GM18519 (cell line): ENCODE results near the gene DCAF7.
A peak's percentile ranks its signal among the peaks of the same experiment; 100 is the strongest.

Experiments used
- ATAC-seq: cut with Tn5 transposase; IDR thresholded peaks from one replicate; pipeline ENCODE4 v1.9.1; 2021; ENCODE audit warnings: mild to moderate bottlenecking, moderate library complexity; ENCODE audit not compliant: unreplicated experiment, low FRiP score

DCAF7 gene, protein sequence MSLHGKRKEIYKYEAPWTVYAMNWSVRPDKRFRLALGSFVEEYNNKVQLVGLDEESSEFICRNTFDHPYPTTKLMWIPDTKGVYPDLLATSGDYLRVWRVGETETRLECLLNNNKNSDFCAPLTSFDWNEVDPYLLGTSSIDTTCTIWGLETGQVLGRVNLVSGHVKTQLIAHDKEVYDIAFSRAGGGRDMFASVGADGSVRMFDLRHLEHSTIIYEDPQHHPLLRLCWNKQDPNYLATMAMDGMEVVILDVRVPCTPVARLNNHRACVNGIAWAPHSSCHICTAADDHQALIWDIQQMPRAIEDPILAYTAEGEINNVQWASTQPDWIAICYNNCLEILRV

DNA sequence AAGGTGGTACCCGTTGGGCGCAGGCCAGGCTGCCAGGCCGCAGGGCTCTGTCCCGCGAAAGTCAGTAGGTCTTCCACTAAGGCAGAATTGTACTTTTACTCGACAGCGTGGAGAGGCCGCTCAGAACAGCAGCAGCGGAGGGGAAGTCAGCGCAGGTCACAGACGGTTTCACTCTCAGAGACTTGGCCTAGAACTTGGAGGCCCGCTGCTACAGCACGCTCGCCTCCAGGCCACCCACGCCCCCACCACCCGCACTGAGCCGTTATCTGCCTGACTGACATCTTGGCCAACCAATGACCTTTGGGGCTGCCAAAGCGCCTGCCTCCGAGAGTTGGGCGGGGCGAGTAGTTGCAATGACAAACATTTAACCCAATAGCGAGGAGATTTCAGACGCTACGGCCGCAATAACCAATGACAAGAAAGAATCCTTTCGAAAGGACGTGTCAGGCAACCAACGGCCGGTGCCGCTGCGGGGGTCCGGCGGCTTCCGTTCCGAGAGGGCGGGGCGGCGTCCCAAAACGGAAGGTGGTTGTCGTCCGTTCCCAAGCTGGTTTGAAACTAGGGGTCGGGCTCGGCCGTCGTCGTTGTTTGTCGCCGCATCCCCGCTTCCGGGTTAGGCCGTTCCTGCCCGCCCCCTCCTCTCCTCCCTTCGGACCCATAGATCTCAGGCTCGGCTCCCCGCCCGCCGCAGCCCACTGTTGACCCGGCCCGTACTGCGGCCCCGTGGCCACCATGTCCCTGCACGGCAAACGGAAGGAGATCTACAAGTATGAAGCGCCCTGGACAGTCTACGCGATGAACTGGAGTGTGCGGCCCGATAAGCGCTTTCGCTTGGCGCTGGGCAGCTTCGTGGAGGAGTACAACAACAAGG lies at the start of gene DCAF7:
TSS of gene DCAF7 (plus strand) at position 532 of the 871 bp plus-strand sequence. CDS start at position 733, 201 bp downstream.
- ATAC-seq: peak; percentile 91

DNA sequence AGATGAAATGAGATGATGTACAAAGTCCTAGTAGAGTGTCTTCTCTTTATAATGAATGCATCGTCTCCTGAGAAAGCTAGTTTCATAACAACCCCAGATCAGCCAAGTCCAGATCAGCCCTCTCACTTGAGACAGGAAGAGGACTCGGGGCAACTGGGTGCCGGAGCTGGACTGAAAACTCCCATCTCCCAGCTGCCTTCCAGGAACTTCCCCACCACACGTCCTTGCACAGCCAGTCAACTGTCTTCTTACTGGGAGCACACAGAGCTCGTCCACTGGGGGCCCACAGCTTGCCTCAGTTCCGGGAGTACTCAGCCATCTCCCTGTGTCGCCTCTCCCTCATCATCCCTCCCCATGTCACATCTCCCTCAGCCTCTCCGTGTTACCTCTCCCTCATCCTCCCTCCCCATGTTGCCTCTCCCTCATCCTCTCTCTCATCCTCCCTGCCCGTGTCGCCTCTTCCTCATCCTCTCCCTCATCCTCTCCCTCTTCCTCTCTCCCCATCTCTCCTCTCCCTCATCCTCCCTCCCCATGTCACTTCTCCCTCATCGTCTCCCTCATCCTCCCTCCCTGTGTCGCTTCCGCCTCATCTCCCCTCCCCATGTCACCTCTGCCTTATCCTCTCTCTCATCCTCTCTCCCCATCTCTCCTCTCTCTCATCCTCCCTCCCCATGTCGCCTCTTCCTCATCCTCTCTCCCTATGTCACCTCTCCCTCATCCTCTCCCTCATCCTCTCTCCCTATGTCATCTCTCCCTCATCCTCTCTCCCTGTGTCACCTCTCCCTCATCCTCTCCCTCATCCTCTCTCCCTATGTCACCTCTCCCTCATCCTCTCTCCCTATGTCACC lies 49.5 kb upstream of the DCAF7 start:
- ATAC-seq: no peak

DNA sequence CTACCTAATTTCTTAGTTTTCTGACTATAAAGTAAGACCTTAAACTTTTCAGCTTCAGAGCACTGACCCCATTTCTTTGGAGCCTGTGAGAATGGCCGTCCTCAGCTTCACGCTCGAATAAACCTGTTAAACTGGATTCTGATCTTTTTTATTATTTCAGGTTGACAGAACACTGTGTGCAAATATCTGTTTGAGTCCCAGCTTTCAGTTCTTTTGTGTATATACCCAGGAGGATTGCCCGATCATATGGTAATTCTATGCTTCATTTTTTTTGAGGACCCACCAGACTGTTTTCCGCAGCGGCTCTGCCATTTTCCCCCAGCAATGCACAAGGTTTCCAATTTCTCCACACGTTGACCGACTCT lies 47.0 kb upstream of the DCAF7 start:
- ATAC-seq: no peak

DNA sequence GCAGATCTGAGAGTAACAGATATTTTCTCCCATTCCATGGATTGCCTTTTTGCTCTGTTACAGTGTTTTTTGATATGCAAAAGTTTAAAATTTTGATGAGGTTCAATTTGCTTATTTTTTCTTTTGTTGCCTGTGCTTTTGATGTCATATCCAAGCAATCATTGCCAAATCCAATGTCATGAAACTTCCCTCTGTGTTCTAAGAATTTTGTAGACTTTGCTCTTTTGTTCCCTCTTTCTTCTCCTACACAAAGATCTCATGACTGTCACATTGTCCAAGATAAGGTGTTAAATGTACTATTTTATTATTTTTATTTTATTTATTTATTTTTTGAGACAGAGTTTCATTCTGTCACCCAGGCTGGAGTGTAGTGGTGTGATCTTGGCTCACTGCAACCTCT lies 46.0 kb upstream of the DCAF7 start:
- no peak for ATAC-seq

DNA sequence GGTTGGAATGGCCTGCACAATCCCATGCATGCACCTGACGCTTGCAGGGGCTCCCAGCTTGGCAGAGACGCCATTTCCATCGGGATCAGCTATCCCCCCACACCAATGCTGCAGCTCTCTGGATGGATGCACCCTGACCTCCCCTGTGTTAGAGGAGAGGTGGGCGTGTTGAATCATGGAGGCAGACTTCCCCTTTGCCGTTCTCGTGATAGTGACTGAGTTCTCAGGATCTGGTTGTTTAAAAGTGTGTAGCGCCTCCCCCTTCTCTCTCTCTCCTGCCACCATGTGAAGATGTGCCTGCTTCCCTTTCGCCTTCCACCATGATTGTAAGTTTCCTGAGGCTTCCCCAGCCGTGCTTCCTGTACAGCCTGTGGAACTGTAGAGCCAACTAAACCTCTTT lies 44.9 kb upstream of the DCAF7 start:
- no peak for ATAC-seq

DNA sequence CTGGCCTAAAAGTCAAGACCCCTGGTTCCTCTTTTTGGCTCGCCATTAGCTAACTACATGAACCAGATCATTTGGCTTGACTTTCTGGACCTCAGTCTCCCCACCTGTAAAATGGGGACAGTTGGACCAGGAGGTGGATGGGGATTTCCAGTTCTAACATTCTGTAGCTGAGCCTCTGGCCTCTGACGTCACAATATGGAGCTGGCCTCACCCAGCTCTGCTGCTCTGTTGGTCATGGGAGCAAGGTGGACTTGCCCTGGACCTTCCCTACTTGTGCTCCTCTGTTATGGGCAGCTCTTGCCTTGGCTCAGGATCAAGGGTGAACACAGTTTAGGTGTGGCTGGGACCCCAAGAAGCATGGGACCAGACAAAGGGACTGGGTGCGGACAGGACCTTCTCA lies 43.6 kb upstream of the DCAF7 start:
- ATAC-seq: no peak

DNA sequence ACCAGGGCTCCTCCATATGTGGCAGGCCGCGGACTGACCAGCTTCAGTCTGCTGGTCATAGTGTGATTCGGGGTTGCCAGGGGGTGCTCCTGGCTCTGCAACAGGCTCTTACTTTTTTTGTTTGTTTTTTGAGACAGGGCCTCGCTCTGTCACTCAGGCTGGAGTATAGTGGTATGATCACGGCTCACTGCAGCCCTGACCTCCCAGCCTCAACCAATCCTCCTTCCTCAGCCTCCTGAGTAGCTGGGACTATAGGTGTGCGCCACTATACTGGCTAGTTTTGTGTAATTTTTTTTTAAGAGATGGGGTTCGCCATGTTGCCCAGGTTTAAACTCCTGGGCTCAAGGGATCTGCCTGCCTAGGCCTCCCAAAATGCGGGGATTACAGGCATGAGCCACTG lies 38.9 kb upstream of the DCAF7 start:
- no peak for ATAC-seq

DNA sequence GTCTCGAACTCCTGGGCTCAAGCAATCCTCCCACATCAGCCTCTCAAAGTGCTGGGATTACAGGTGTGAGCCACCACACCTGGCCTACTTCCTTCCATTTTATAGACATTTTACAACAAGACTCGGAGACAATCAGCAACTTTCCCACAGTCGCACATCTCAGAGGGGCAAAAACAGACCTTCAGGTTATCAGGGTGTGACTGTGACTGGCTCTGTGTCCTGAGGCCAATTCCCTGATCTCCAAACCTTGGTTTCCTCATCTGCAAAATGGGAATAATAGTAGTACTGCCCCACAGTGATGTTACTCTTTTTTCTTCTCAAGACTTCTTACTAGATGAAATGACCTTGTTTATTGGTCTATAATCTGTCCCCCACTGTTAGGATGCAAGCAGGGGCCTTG lies 37.9 kb upstream of the DCAF7 start:
- no peak for ATAC-seq

DNA sequence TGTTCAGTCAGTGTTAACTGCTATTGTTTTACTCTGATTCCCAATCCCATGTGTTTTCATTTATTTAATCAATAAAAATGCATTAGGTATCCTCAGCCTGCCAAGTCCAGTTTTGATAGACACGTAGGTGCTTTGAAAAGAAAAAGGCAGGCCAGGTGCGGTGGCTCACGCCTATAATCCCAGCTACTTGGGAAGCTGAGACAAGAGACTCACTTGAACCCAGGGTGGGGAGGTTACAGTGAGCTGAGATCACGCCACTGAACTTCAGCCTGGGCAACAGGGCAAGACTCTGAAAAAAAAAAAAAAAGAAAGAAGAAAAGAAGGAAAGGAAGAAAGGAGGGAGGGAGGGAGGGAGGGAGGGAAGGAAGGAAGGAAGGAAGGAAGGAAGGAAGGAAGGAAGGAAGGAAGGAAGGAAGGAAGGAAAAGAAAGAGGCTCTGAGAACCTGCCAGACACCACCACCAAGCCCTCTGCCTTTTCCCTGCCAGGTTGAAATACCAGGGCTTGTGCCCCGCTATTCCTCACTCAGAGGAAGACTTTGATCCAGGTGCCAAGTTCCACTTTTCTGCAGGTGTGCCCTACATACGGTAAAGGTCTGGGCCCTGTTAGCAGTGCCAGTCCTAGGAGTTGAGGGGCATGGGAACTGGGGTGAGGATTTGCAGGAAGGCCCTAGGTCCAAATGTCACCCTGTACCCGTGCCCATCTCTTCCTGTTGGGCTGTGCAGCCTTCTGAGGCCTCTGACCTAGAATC lies 37.2 kb upstream of the DCAF7 start:
- no peak for ATAC-seq

DNA sequence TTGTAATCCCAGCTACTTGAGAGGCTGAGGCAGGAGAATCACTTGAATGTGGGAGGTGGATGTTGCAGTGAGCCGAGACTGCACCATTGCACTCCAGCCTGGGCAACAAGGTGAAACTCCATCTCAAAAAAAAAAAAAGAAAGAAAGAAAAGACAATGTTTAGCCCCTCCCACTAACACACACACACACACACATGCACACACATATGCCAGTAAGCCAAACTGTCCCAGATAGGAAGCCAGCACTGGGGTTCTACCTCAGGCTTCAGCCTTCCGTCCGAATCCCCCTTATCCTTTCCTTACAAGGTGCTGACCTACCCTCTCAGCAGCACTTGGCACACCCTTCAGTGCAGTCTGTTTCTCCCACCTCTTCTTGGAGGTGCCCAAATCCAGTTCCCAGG lies 35.8 kb upstream of the DCAF7 start:
- no peak for ATAC-seq

DNA sequence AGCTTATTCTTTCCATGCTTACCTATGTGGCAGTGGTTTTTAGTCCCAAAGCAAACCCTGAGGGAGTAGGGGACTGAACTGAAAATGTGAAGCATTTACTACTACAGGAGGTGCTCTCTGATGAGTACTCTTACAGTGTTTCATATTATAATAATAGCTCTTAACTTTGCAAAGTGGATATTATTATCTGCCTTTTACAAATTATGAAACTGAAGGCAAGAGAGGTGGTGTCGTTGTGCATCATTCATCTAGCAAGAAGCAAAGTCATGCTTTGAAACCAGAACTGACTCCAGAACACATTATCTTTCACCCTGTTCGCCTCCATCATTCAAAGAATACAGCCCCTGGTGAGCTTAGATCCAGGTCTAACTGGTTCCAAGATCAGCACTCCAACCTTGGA lies 35.3 kb upstream of the DCAF7 start:
- peak; percentile 56 for ATAC-seq

DNA sequence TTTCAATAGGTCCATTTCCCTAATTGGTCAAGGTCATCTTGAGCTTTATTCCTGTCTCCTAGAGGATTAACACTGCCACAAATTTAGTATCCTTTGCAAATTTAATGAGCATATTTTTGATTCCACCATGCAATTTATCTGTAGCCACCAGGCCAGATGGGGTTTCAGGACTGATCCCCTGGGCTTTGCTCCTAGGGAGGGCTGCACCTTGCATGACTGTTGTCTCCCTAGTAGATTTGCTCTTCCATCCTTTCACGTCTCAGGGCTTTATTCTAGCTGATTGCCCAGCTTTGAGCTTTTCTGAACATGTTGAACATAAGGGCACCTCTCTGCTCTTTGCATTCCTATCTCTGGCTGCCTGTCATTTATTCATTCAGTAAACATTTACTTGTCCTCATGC lies 34.9 kb upstream of the DCAF7 start:
- ATAC-seq: no peak

DNA sequence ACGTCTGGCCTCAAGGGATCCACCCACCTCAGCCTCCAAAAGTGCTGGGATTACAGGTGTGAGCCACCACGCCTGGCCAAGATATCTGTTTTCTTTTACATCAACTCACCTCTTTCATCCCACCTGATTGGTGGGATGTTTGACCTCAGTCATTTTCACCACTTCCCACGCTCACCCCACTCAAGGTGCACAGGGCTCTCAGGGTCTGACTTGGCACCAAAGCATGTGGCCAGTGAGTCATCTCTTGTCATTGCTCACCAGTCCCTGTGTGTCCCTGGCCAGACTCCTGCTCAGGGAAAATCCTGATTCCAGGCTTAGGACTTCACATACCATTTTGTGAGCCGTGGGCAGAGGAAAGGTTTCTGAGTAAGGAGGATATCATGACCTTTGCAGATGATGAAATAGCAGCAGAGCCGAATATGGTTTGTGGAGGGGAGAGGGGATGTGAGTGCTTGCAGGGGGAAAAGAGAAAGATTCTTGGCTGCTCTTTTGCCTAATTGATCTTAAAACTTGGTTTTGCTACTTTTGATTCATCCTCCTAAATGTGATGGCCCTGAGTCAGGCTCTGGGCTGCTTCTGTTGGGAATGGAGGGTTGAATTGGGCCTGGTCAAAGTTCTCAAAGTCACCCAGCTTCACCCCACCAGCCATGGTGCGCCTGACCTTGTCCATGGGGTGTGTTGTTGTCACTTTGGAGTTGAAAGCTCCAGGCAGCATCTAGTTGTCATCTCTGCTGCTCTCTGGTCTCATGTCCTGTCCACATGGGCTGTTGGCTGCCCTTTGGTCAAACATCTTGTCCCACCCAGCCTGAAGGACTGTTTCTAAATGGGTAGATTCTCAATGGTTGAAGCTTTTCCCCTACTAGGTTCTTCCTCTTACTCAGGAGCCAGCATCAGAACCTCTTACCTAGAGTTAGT lies 33.1 kb upstream of the DCAF7 start:
- ATAC-seq: no peak

DNA sequence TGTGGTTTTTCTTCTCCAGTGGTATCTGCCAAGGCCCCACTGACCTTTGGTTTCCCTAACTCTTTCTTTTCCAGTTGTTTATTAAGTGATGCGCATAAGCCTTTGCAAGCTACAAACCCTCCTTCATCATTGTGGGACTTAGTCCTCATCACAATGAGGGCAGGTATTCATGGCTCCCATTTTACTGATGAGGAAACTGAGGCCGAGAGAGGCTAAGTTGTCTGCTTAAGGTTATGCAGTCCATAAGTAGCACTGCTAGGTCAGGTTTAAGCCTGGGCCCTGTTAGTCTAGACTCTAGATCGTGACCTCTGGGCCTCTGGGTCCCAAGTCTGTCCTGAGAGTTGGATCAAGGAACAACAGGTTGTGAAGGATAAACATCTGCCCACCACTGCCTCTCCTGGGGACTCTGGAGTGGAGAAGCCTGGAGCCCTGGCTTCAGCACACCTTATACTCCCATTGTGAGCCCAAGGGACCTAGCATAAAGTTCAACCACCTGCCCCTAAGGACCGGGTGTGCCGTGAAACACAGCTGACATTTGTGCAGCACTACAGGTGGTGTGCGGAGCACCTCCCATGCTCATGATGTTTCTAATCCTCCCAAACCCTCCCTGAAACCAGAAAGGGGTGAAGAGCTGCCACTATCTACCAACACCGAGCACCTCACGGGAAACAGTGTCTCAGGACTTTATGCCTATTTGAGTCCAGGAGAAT lies 32.3 kb upstream of the DCAF7 start:
- ATAC-seq: no peak

DNA sequence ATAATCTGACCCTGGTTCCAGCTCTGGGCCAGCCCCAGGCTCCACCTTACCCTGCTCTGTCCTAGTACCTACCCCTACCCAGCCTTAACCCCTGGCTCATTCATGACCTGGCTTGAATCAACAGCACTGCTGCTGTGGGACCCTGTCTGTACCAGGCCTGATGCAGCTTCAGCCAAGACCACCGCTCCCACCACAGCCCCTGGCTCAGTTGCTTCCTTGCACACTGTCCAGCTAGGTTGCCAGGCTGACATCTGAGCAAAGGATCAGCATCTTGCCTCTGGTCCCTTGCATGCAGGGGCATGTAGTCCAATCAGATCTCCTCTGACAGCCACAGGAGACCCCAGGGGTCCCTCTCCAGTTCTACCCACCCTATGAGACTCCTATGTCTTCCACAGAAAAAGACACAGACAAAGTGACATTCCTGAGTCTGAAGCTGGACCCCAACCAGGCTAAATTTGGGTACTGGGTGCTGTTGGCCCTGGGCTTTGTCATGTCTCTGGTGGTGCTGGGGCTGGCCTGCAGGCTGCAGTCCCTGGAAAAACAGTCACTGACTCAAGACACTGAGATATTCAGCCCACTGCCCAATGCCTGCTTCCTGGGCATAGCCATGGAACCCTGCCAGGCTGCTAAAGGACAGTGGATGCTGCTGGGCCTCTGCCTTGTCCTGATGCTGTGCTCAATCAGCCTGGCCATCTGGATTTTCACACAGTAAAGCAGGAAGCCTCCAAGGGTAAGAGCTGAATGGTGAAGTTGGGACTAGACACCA lies 31.0 kb upstream of the DCAF7 start:
- ATAC-seq: no peak

DNA sequence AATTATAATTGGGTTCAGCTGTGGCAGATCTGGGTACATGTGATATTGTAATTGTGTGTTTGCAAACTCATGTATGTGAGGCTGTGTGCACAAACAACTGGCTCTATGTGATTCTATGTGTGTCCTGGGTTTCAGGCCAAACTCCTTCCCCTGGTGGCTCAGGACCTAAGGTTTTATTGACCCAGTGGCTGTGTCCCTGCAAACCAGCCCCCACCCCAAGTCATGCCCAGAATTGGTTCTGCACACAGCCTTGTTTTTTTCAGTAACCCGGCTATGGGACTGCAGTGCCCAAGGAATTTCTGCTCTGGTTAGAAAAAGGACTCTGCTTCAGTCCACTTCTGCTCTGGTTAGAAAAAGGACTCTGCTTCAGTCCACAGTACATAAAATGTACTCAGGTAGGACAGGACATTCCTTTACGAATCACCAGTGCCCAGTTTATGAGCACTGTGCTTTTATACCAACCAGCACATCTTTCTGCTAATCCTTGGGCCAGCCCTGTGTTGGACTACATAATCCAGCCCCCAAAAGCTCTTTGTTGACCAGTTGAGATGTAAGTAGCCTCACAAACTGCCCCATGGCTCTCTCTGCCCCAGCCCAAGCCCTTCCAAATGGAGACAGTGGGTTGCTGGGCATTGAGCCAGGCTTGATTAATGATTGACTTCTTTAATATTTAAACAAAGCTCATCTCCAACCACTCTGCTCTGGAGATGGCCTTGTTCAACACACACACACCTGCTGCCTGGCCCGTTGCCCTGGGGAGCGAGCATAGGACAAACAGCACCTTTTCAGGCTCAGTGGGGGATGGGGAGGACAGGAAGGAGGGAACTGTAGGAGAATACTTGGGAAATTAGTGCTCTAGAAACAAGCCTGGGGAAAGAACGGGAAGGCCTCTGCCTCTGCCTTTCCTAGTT lies 30.1 kb upstream of the DCAF7 start:
- no peak for ATAC-seq
